IMR-90 (cell line): ENCODE data around the gene CACNA2D3. TPM values are rescaled to one million over a fixed set of nuclear protein-coding genes. Genes with fewer than 3 reads are reported as not detected.

Source experiments
- ATAC-seq: fragments of 200-7000 bp; cut with Tn5 transposase; 2 replicates; pipeline ENCODE4 v1.9.1; 2020; ENCODE audit warnings: low read depth, mild to moderate bottlenecking, moderate library complexity
- BruUV-seq: library from RNA; stranded (reverse); fragments of 400-500 nt; replicated peaks from 2 replicates; lab custom pipeline; 2021; lab: Mats Ljungman, UMichigan
- CTCF ChIA-PET: fragments of 300-600 bp; formaldehyde crosslinking; extraction: SDS; loops from one replicate; lab custom pipeline; 2021; ENCODE audit warnings: antibody characterized with exemption; lab: Yijun Ruan, JAX
- POLR2A ChIA-PET: fragments of 300-600 bp; sonication (Branson Sonifier 250); formaldehyde crosslinking; loops from one replicate; lab custom pipeline; 2022; ENCODE audit warnings: antibody characterized with exemption; ENCODE audit not compliant: unreplicated experiment; lab: Charles Lee
- DNase-seq: peaks from one replicate; pipeline ENCODE4 v3.0.0; 2013
- H2AFZ ChIP-seq: replicated peaks from 2 replicates; pipeline ENCODE3; 2013; ENCODE audit warnings: low read length, mild to moderate bottlenecking; ENCODE audit not compliant: poor library complexity
- H2AK5ac ChIP-seq: 2 replicates; pipeline ENCODE4 v1.6.1; 2013; ENCODE audit warnings: low read depth, low read length, inconsistent platforms
- H2AK9ac ChIP-seq: replicated peaks from 2 replicates; pipeline ENCODE3; 2013; ENCODE audit warnings: mild to moderate bottlenecking, low read depth, low read length, moderate library complexity; ENCODE audit not compliant: poor library complexity
- H2BK120ac ChIP-seq: 2 replicates; pipeline ENCODE4 v1.6.1; 2013; ENCODE audit warnings: low read depth, low read length, inconsistent platforms
- H2BK15ac ChIP-seq: 3 replicates; pipeline ENCODE4 v1.6.1; 2013; ENCODE audit warnings: low read depth, low read length, inconsistent platforms
- H2BK20ac ChIP-seq: 2 replicates; pipeline ENCODE4 v1.6.1; 2013; ENCODE audit warnings: low read depth, mild to moderate bottlenecking, inconsistent platforms, low read length, moderate library complexity
- H2BK5ac ChIP-seq: 2 replicates; pipeline ENCODE4 v1.6.1; 2013; ENCODE audit warnings: mild to moderate bottlenecking, low read depth, low read length, inconsistent platforms; ENCODE audit not compliant: poor library complexity, severe bottlenecking
- H3K14ac ChIP-seq: replicated peaks from 2 replicates; pipeline ENCODE4 v1.6.1; 2013; ENCODE audit warnings: low read depth, low read length, inconsistent platforms
- H3K18ac ChIP-seq: 2 replicates; pipeline ENCODE4 v1.6.1; 2013; ENCODE audit warnings: low read depth, low read length, control low read depth
- H3K23ac ChIP-seq: 2 replicates; pipeline ENCODE4 v1.6.1; 2013; ENCODE audit warnings: low read depth, low read length, inconsistent platforms
- H3K27ac ChIP-seq: 2 replicates; pipeline ENCODE4 v1.5.1; 2013; ENCODE audit warnings: mild to moderate bottlenecking, control low read depth, low read length; ENCODE audit not compliant: insufficient read depth
- H3K27me3 ChIP-seq: 2 replicates; pipeline ENCODE4 v1.6.1; 2013; ENCODE audit warnings: low read length; ENCODE audit not compliant: control insufficient read depth, insufficient read depth
- H3K36me3 ChIP-seq: 2 replicates; pipeline ENCODE4 v1.6.1; 2013; ENCODE audit warnings: low read length, mixed read lengths; ENCODE audit not compliant: control insufficient read depth, insufficient read depth
- H3K4ac ChIP-seq: 2 replicates; pipeline ENCODE4 v1.6.1; 2013; ENCODE audit warnings: low read depth, low read length, inconsistent platforms
- H3K4me1 ChIP-seq: 2 replicates; pipeline ENCODE4 v1.6.1; 2013; ENCODE audit warnings: low read length, mixed read lengths; ENCODE audit not compliant: control insufficient read depth, insufficient read depth
- H3K4me2 ChIP-seq: 2 replicates; pipeline ENCODE4 v1.6.1; 2013; ENCODE audit warnings: low read depth, mild to moderate bottlenecking, control low read depth, low read length, moderate library complexity
- H3K4me3 ChIP-seq: 2 replicates; pipeline ENCODE4 v1.5.1; 2013; ENCODE audit warnings: low read depth, mild to moderate bottlenecking, control low read depth, low read length, moderate library complexity; ENCODE audit not compliant: insufficient read depth
- H3K56ac ChIP-seq: 2 replicates; pipeline ENCODE4 v1.6.1; 2013; ENCODE audit warnings: low read length, inconsistent platforms; ENCODE audit not compliant: insufficient read depth; ENCODE audit errors: extremely low read depth
- H3K79me1 ChIP-seq, 2 experiments: 2 replicates each; pipeline ENCODE4 v1.6.1; 2013; ENCODE audit warnings: low read length in 2 of 2, inconsistent platforms in 1 of 2, low read depth in 1 of 2
- H3K9ac ChIP-seq: 2 replicates; pipeline ENCODE4 v1.6.1; 2013; ENCODE audit warnings: low read depth, low read length, control low read depth
- H3K9me1 ChIP-seq: 2 replicates; pipeline ENCODE4 v1.6.1; 2013; ENCODE audit warnings: low read length, inconsistent platforms; ENCODE audit not compliant: insufficient read depth
- H3K9me3 ChIP-seq: 2 replicates; pipeline ENCODE4 v1.6.1; 2013; ENCODE audit warnings: low read length; ENCODE audit not compliant: control insufficient read depth, insufficient read depth
- H4K20me1 ChIP-seq: 2 replicates; pipeline ENCODE4 v1.6.1; 2013; ENCODE audit warnings: low read length, inconsistent platforms; ENCODE audit not compliant: insufficient read depth
- H4K5ac ChIP-seq: 2 replicates; pipeline ENCODE4 v1.6.1; 2013; ENCODE audit warnings: mild to moderate bottlenecking, low read depth, low read length, control low read depth
- H4K8ac ChIP-seq, 2 experiments: 2 replicates each; pipeline ENCODE4 v1.6.1; 2013; ENCODE audit warnings: low read depth in 2 of 2, low read length in 2 of 2, control low read depth in 1 of 2, inconsistent platforms in 1 of 2
- H4K91ac ChIP-seq: 2 replicates; pipeline ENCODE4 v1.6.1; 2013; ENCODE audit warnings: low read depth, low read length, inconsistent platforms; ENCODE audit not compliant: insufficient read depth
- CTCF ChIP-seq: conservative IDR thresholded peaks from 2 replicates; pipeline ENCODE4 v1.5.1; 2012; ENCODE audit warnings: mild to moderate bottlenecking, low read depth, low read length, improper control_type of control experiment
- MAFK ChIP-seq: IDR thresholded peaks from 2 replicates; pipeline ENCODE4 v1.6.1; 2012; ENCODE audit warnings: low read depth, low read length, improper control_type of control experiment
- MAZ ChIP-seq: IDR thresholded peaks from 2 replicates; pipeline ENCODE4 v1.6.1; 2012; ENCODE audit warnings: low read depth, mild to moderate bottlenecking, low read length, improper control_type of control experiment, moderate library complexity, borderline replicate concordance
- MXI1 ChIP-seq: IDR thresholded peaks from 2 replicates; pipeline ENCODE4 v1.6.1; 2012; ENCODE audit warnings: low read depth, mild to moderate bottlenecking, low read length, moderate library complexity, borderline replicate concordance
- NFE2L2 ChIP-seq: fragments of 150-350 bp; IDR thresholded peaks from 2 replicates; pipeline ENCODE4 v1.6.1; 2016; ENCODE audit warnings: low read depth, mild to moderate bottlenecking, low read length
- WGBS, 2 experiments: methylation state at CpG; one replicate each; pipeline versions ENCODE4 v1.1.5 to v1.1.7; 2013; ENCODE audit warnings: missing lambda C conversion rate in 2 of 2; ENCODE audit not compliant: insufficient read length in 1 of 2; ENCODE audit errors: extremely low coverage in 2 of 2; 5-methylcytosine and 5-hydroxymethylcytosine counted together
- dilution Hi-C: fragments of 300-500 bp; cut with HindIII; formaldehyde crosslinking; loops from one replicate; pipeline ENCODE4 v1.14.3; 2018; ENCODE audit warnings: low sequenced_read_pairs; ENCODE audit not compliant: unreplicated experiment
- in situ Hi-C: fragments of 300-500 bp; cut with MboI; formaldehyde crosslinking; loops from 3 replicates; pipeline ENCODE4 v1.14.3; 2019; ENCODE audit warnings: low sequenced_read_pairs, inconsistent platforms, mixed read lengths
- intact Hi-C: fragments of 100-400 bp; cut with micrococcal nuclease; formaldehyde crosslinking; loops from 2 replicates; pipeline ENCODE4 v1.10.0; 2022
- polyA plus RNA-seq, 3 experiments: library from polyadenylated mRNA; depleted of rRNA; stranded (reverse); fragments of >200 nt; gene quantifications; 2 replicates each; pipeline ENCODE4 v1.2.3, GENCODE V29; 2012; ENCODE audit warnings: low replicate concordance in 1 of 3
- total RNA-seq: library from RNA; depleted of rRNA; stranded (reverse); fragments of >200 nt; gene quantifications from 2 replicates; pipeline ENCODE4 v1.2.3, GENCODE V29; 2012

Gene CACNA2D3
- total and polyA plus RNA-seq, 2 of the 4 experiments (the other 2 are of a cell fraction), result 0.36 to 0.41 TPM

- H3K56ac ChIP-seq, result no peak overlapping the region
- no peak for TF ChIP-seq MAZ
- no peak for TF ChIP-seq CTCF
- no peak for TF ChIP-seq NFE2L2
- no peak for TF ChIP-seq MXI1
- TF ChIP-seq MAFK, result no peak
- no peaks in the 10 kb centered on the region for H4K20me1 ChIP-seq
- H4K91ac ChIP-seq, result no peak overlapping the region
- no peak overlapping the region for H2BK5ac ChIP-seq
- BruUV-seq, result no TSS peak
- H2AK5ac ChIP-seq, result no peak overlapping the region
- no peak overlapping the region for H3K27ac ChIP-seq
- H3K14ac ChIP-seq, result no peak overlapping the region
- H3K4me3 ChIP-seq, result no peak overlapping the region
- in situ Hi-C loops, result no loop called here
- H3K4ac ChIP-seq, result no peak overlapping the region
- H2BK15ac ChIP-seq, result no peak overlapping the region
- no peak overlapping the region for H3K23ac ChIP-seq
- no peak overlapping the region for H3K9ac ChIP-seq
- no peaks in the 10 kb centered on the region for H3K36me3 ChIP-seq
- DNase-seq (no peak), ATAC-seq (no peak)
- no peak overlapping the region for H2BK20ac ChIP-seq
- no peak overlapping the region for H2BK120ac ChIP-seq
- H3K27me3 ChIP-seq, result no peaks in the 10 kb centered on the region
- H4K5ac ChIP-seq, result no peak overlapping the region
- WGBS, 2 experiments, result no CpG with 5 or more reads among the region's 3 CpGs
- H4K8ac ChIP-seq, result no peak overlapping the region
- ChIA-PET POLR2A (no interaction called here), CTCF (no interaction called here)
- H3K4me2 ChIP-seq, result no peak overlapping the region
- intact Hi-C loops, result no loop called here
- no peaks in the 10 kb centered on the region for H3K79me1 ChIP-seq
- no peaks in the 10 kb centered on the region for H3K4me1 ChIP-seq
- no peak overlapping the region for H2AFZ ChIP-seq
- H3K9me3 ChIP-seq, result peaks cover 2% of the 10 kb centered on the region; the same call in 1 of the 2 replicates
- no peak overlapping the region for H3K18ac ChIP-seq
- dilution Hi-C loops, result no loop called here
- no peak overlapping the region for H2AK9ac ChIP-seq
- H3K9me1 ChIP-seq, result no peaks in the 10 kb centered on the region
These were observed 27.4 kb upstream of the CACNA2D3 start for GRCh38 chr3:54094926-54095325.
